Astrocyte (in vitro differentiated cells and primary cell): ENCODE data around the gene C8A. TPM values are rescaled to one million over a fixed set of nuclear protein-coding genes. Genes with fewer than 3 reads are reported as not detected.
A peak's percentile ranks its signal among the peaks of the same experiment; 100 is the strongest.

Experiments used
- DNase-seq: peaks from one replicate; pipeline ENCODE4 v3.0.0-alpha.2; 2010; ENCODE audit warnings: low read depth
- FAIRE-seq: peaks from 2 replicates; lab custom pipeline; 2011; peaks lifted over from hg19 to GRCh38; lab: Jason Lieb, UNC
- H2AFZ ChIP-seq: 2 replicates; pipeline ENCODE4 v1.6.0; 2012; ENCODE audit warnings: low read depth, low read length, inconsistent platforms
- H3K27ac ChIP-seq: 2 replicates; pipeline ENCODE4 v1.5.1; 2011; ENCODE audit warnings: low read depth, low read length, inconsistent platforms
- H3K27me3 ChIP-seq: 2 replicates; pipeline ENCODE4 v1.6.0; 2011; ENCODE audit warnings: low read length, inconsistent platforms; ENCODE audit not compliant: insufficient read depth
- H3K36me3 ChIP-seq: 2 replicates; pipeline ENCODE4 v1.5.1; 2011; ENCODE audit warnings: low read length, inconsistent platforms; ENCODE audit not compliant: insufficient read depth
- H3K4me1 ChIP-seq: 2 replicates; pipeline ENCODE4 v1.5.1; 2011; ENCODE audit warnings: low read length, inconsistent platforms; ENCODE audit not compliant: insufficient read depth
- H3K4me2 ChIP-seq: 2 replicates; pipeline ENCODE4 v1.6.0; 2012; ENCODE audit warnings: low read length, inconsistent platforms
- H3K4me3 ChIP-seq: 2 replicates; pipeline ENCODE4 v1.5.1; 2011; ENCODE audit warnings: low read depth, mild to moderate bottlenecking, low read length, inconsistent platforms; ENCODE audit not compliant: insufficient read depth
- H3K79me2 ChIP-seq: 2 replicates; pipeline ENCODE4 v1.6.0; 2012; ENCODE audit warnings: mild to moderate bottlenecking, low read length, inconsistent platforms; ENCODE audit not compliant: insufficient read depth
- H3K9ac ChIP-seq: 2 replicates; pipeline ENCODE4 v1.6.0; 2012; ENCODE audit warnings: mild to moderate bottlenecking, low read length, inconsistent platforms
- H3K9me3 ChIP-seq: 2 replicates; pipeline ENCODE4 v1.5.1; 2012; ENCODE audit warnings: low read depth, mild to moderate bottlenecking, low read length, inconsistent platforms; ENCODE audit not compliant: insufficient read depth
- H4K20me1 ChIP-seq: 2 replicates; pipeline ENCODE4 v1.6.0; 2012; ENCODE audit warnings: low read length, inconsistent platforms; ENCODE audit not compliant: insufficient read depth
- H3K27ac Mint-ChIP-seq: one replicate; pipeline ENCODE4 v1.8.0; 2021; ENCODE audit warnings: mild to moderate bottlenecking, mixed read lengths; ENCODE audit not compliant: unreplicated experiment
- H3K27me3 Mint-ChIP-seq: one replicate; pipeline ENCODE4 v1.8.0; 2021; ENCODE audit warnings: low read depth, mixed read lengths; ENCODE audit not compliant: unreplicated experiment
- H3K36me3 Mint-ChIP-seq: one replicate; pipeline ENCODE4 v1.8.0; 2021; ENCODE audit warnings: low read depth, mixed read lengths; ENCODE audit not compliant: unreplicated experiment
- H3K4me1 Mint-ChIP-seq: one replicate; pipeline ENCODE4 v1.8.0; 2021; ENCODE audit warnings: low read depth, mixed read lengths; ENCODE audit not compliant: unreplicated experiment
- H3K4me3 Mint-ChIP-seq: one replicate; pipeline ENCODE4 v1.8.0; 2021; ENCODE audit warnings: mild to moderate bottlenecking, moderate library complexity, mixed read lengths; ENCODE audit not compliant: unreplicated experiment
- H3K9me3 Mint-ChIP-seq: one replicate; pipeline ENCODE4 v1.8.0; 2021; ENCODE audit warnings: mild to moderate bottlenecking, mixed read lengths; ENCODE audit not compliant: unreplicated experiment
- CTCF ChIP-seq: IDR thresholded peaks from 2 replicates; pipeline ENCODE4 v1.5.1; 2011; ENCODE audit warnings: low read depth, mild to moderate bottlenecking, inconsistent platforms, low read length, moderate library complexity; ENCODE audit not compliant: insufficient read depth
- EZH2 ChIP-seq: IDR thresholded peaks from 2 replicates; pipeline ENCODE4 v1.6.1; 2012; ENCODE audit warnings: mild to moderate bottlenecking, low read length, inconsistent platforms; ENCODE audit not compliant: insufficient read depth
- total RNA-seq: library from RNA; stranded (reverse); gene quantifications from 2 replicates; pipeline ENCODE4 v1.2.1, GENCODE V29; 2021

Gene C8A
- total RNA-seq, 1 donor from 2014 or later: not detected

DNA sequence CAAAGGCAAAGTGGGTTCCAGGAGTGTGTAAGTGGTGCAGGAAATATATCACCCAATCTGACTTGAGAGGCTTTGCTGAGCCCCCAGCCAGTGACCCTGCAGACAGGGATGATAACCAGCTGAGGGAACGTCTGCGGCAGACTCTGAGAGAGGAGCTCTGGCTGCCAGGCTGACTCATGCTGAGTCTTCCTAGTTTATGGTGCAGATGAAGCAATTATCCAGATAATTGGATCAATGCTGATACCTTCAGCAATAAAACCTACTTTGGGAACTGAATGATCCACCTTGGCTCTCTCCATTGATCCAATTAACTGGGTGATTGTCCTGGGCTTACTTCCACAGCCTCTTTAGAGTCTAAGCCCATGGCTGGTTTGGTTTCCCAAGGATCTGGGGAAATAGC is 103.9 kb downstream of the C8A start:
- H3K4me3 Mint-ChIP-seq: no peak overlapping the region
- Histone ChIP-seq H3K27me3 (no peaks in the 10 kb centered on the region), H3K4me3 (no peak overlapping the region), H3K4me2 (no peak overlapping the region), H4K20me1 (no peaks in the 10 kb centered on the region), H3K4me1 (no peaks in the 10 kb centered on the region), H3K9ac (no peak overlapping the region), H3K9me3 (no peaks in the 10 kb centered on the region), H3K36me3 (no peaks in the 10 kb centered on the region), H2AFZ (no peak overlapping the region), H3K27ac (no peak overlapping the region), H3K79me2 (no peaks in the 10 kb centered on the region)
- H3K36me3 Mint-ChIP-seq: no peaks in the 10 kb centered on the region
- H3K27ac Mint-ChIP-seq: no peak overlapping the region
- TF ChIP-seq EZH2 (no peak), CTCF (no peak)
- FAIRE-seq: no peak
- peak; percentile 30 for DNase-seq
- H3K27me3 Mint-ChIP-seq: peaks cover 15% of the 10 kb centered on the region
- peaks cover 4% of the 10 kb centered on the region for H3K4me1 Mint-ChIP-seq
- peaks cover 6% of the 10 kb centered on the region for H3K9me3 Mint-ChIP-seq

DNA sequence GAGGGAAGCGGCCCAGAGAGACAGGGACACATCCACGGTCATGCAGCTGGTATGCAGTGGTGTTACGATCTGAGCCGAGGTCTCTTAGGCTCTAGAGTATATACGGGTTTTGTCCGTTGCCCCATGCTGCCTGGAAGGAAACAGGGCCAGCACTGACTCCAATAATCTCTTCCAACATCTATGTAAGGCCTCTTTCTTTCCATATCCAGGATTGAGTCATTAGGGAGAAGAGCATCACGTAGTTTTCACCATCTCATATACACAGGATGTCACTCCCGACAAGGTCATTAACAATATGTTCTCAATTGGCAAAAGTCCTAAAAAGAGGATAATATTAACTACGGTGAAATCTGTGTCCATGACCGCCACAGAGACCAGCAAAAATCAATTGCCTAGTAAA is 106.8 kb downstream of the C8A start:
- Histone ChIP-seq H4K20me1 (no peaks in the 10 kb centered on the region), H3K4me2 (no peak overlapping the region), H3K9me3 (no peaks in the 10 kb centered on the region), H3K4me3 (no peak overlapping the region), H2AFZ (no peak overlapping the region), H3K79me2 (no peaks in the 10 kb centered on the region), H3K27ac (no peak overlapping the region), H3K4me1 (no peaks in the 10 kb centered on the region), H3K9ac (no peak overlapping the region), H3K36me3 (no peaks in the 10 kb centered on the region), H3K27me3 (no peaks in the 10 kb centered on the region)
- peaks cover 6% of the 10 kb centered on the region for H3K9me3 Mint-ChIP-seq
- H3K4me3 Mint-ChIP-seq: no peak overlapping the region
- peaks cover 4% of the 10 kb centered on the region for H3K4me1 Mint-ChIP-seq
- H3K36me3 Mint-ChIP-seq: no peaks in the 10 kb centered on the region
- TF ChIP-seq EZH2: no peak
- TF ChIP-seq CTCF: no peak
- DNase-seq: no peak
- H3K27me3 Mint-ChIP-seq: peaks cover 9% of the 10 kb centered on the region
- FAIRE-seq: no peak
- H3K27ac Mint-ChIP-seq: no peak overlapping the region

- no peak overlapping the region for H3K27ac Mint-ChIP-seq
- no peaks in the 10 kb centered on the region for H3K4me1 Mint-ChIP-seq
- peaks cover 6% of the 10 kb centered on the region for H3K9me3 Mint-ChIP-seq
These were observed 109.1 kb downstream of the C8A start for GRCh38 chr1:56963667-56964066.

More at GRCh38 chr1:56963667-56964066, 109.1 kb downstream of the C8A start:
- Histone ChIP-seq H3K4me2 (no peak overlapping the region), H3K4me3 (no peak overlapping the region), H3K9ac (no peak overlapping the region), H3K27ac (no peak overlapping the region), H3K9me3 (peaks cover 2% of the 10 kb centered on the region), H3K36me3 (no peaks in the 10 kb centered on the region), H3K4me1 (no peaks in the 10 kb centered on the region), H3K79me2 (no peaks in the 10 kb centered on the region), H2AFZ (no peak overlapping the region), H3K27me3 (no peaks in the 10 kb centered on the region), H4K20me1 (no peaks in the 10 kb centered on the region)
- H3K4me3 Mint-ChIP-seq: no peak overlapping the region
- DNase-seq: no peak
- no peak for FAIRE-seq
- H3K36me3 Mint-ChIP-seq: no peaks in the 10 kb centered on the region
- TF ChIP-seq EZH2 (no peak), CTCF (no peak)
- peaks cover 9% of the 10 kb centered on the region for H3K27me3 Mint-ChIP-seq
